T-helper 17 cell (primary cell): Measurements from ENCODE around the gene DIPK1C. TPM values are rescaled to one million over a fixed set of nuclear protein-coding genes. Genes with fewer than 3 reads are reported as not detected.

ENCODE experiments used
- ATAC-seq: fragments of 150-1000 bp; cut with Tn5 transposase; 2 replicates; pipeline ENCODE4 v1.10.0; 2021; ENCODE audit warnings: mild to moderate bottlenecking, moderate library complexity
- DNase-seq, 3 donors: peaks; one replicate each; pipeline versions ENCODE4 v3.0.0 to v3.0.0-alpha.2; 2020 to 2021
- H3K9me3 ChIP-seq: one replicate; pipeline ENCODE4 v1.7.0; 2013; ENCODE audit warnings: low read length, mild to moderate bottlenecking; ENCODE audit not compliant: control insufficient read depth, poor library complexity, severe bottlenecking
- H3K27ac Mint-ChIP-seq: one replicate; pipeline ENCODE4 v1.8.0; 2022; ENCODE audit warnings: mild to moderate bottlenecking, moderate library complexity, mixed read lengths
- H3K27me3 Mint-ChIP-seq: one replicate; pipeline ENCODE4 v1.8.0; 2022; ENCODE audit warnings: mixed read lengths
- H3K36me3 Mint-ChIP-seq: one replicate; pipeline ENCODE4 v1.8.0; 2022; ENCODE audit warnings: low read depth, mixed read lengths
- H3K4me1 Mint-ChIP-seq: one replicate; pipeline ENCODE4 v1.8.0; 2022; ENCODE audit warnings: mild to moderate bottlenecking, mixed read lengths
- H3K4me3 Mint-ChIP-seq: one replicate; pipeline ENCODE4 v1.8.0; 2022; ENCODE audit warnings: mild to moderate bottlenecking, moderate library complexity, mixed read lengths
- total RNA-seq, 4 donors: library from RNA in 2 of 4; stranded (reverse) in 2 of 4; gene quantifications; one replicate each; pipeline ENCODE4 v1.2.3 and lab custom pipeline; 2022 to 2026

Gene DIPK1C
- total RNA-seq, 2 donors from 2014 or later: not detected

- no peaks in the 10 kb centered on the region for H3K9me3 ChIP-seq
- Mint-ChIP-seq H3K27ac (no peak overlapping the region), H3K27me3 (peaks cover 54% of the 10 kb centered on the region), H3K4me3 (peak overlapping the region; percentile 52), H3K36me3 (no peaks in the 10 kb centered on the region), H3K4me1 (no peaks in the 10 kb centered on the region)
- no peak for DNase-seq
- no peak for ATAC-seq
Measured at GRCh38 chr18:74455386-74455785, 1.7 kb downstream of the DIPK1C start.

DNA sequence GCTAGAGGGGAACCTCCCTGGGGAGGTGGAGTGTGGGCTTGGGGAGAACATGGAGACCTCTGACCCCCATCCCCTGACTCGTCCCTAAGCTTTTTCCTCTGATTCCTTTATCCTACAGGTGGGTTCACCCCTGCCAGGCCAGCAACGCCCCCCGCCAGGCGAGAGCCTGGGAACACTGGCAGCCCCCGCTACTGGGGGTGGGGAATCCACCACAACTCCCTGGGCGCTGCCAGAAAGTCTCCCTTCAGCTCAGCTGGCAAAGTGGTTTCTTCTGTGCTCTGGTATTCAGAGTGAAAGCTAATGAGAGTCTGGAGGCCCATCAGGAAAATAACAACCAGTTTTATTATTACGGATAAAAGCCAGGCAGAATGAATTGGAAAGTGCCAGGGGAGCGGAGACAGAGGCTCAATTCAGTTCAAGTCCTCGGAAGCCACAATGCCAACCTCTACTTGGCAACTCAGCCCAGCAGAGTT lies 2.8 kb downstream of the DIPK1C start:
- H3K9me3 ChIP-seq: no peaks in the 10 kb centered on the region
- Mint-ChIP-seq H3K4me3 (no peak overlapping the region), H3K27me3 (peaks cover 43% of the 10 kb centered on the region), H3K27ac (no peak overlapping the region), H3K4me1 (no peaks in the 10 kb centered on the region), H3K36me3 (no peaks in the 10 kb centered on the region)
- DNase-seq (no peak), ATAC-seq (no peak)

DNA sequence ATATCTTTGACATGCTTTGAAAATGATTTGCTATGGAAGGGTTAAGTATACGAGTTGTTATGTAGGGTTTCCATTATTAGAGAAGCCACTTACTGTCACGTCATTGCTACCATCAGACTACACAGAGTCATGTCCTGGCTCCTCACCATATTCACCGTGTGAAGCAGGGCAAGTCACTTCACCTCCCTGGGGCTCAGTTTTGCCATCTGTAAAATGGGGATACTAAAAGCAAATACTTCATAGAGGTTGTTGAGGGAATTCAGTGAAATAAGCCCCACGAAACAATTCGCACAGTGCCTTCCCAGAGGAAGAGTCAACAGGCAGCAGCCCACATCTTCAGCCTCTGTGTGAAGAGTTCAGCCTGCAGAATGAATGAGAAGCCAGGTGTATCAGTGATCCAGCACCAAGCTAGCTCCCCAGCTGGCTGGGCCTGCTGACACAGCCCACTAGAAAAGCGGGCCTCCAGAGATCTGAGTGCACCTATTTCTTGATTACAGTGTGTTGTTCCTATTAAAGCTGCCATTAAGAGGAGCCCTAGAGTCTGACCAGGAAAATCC lies 3.4 kb downstream of the DIPK1C start:
- peaks cover 42% of the 10 kb centered on the region for H3K27me3 Mint-ChIP-seq
- H3K27ac Mint-ChIP-seq: no peak overlapping the region
- DNase-seq: no peak
- H3K36me3 Mint-ChIP-seq: no peaks in the 10 kb centered on the region
- no peaks in the 10 kb centered on the region for H3K9me3 ChIP-seq
- H3K4me1 Mint-ChIP-seq: no peaks in the 10 kb centered on the region
- ATAC-seq: no peak
- no peak overlapping the region for H3K4me3 Mint-ChIP-seq

DNA sequence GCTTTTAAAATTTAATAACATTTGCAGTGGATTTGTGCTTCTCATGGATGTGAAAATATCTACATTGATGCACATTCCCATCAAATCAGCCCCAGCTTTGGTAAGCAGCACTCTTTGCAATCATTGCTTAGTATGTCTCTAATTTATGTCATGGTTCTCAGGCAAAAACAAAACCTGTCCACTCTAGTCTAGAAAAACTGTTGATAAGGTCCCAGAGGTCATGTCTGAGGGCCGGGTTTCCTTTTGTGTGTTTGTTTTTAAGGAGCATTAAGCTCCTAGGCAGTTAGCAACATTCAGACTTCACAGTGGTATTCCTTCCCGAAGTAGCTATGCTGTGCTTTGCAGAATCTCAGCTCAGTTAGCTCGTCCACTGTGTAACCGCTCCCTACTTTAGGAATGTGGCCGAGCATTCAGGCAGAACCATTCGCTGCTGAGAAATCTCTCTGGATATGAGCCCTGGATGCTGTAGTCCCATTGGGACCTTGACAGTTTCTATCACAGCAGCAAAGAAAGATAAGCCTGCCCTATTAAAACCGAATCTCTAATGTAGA lies 4.0 kb downstream of the DIPK1C start:
- ATAC-seq: no peak
- no peaks in the 10 kb centered on the region for H3K9me3 ChIP-seq
- H3K27ac Mint-ChIP-seq: no peak overlapping the region
- no peak overlapping the region for H3K4me3 Mint-ChIP-seq
- no peaks in the 10 kb centered on the region for H3K36me3 Mint-ChIP-seq
- H3K4me1 Mint-ChIP-seq: no peaks in the 10 kb centered on the region
- DNase-seq: no peak
- peaks cover 42% of the 10 kb centered on the region for H3K27me3 Mint-ChIP-seq

DNA sequence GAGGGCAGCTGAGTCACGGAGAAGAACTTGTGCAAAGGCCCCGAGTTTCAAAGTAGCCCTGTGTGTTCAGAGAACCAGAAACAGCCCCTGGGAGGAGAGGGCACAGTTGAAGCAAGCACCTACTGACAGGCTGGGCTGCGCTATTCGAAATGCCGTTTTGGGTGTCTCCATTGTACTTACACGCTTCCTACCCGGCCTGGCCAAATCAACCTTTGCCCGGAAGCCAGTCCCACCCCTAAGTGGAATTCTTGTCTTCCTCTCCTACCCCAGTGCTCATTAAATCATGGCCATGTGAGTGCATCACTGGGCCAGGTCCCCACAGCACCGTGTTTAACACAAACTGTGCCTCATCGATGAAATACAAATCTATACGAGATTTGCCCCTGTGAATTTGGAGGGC lies 6.0 kb downstream of the DIPK1C start:
- DNase-seq (no peak), ATAC-seq (no peak)
- no peaks in the 10 kb centered on the region for H3K9me3 ChIP-seq
- H3K27me3 Mint-ChIP-seq: peaks cover 41% of the 10 kb centered on the region
- H3K4me1 Mint-ChIP-seq: no peaks in the 10 kb centered on the region
- H3K27ac Mint-ChIP-seq: no peak overlapping the region
- H3K36me3 Mint-ChIP-seq: no peaks in the 10 kb centered on the region
- no peak overlapping the region for H3K4me3 Mint-ChIP-seq

- Mint-ChIP-seq H3K27ac (no peak overlapping the region), H3K4me3 (no peak overlapping the region)
Measured at GRCh38 chr18:74450626-74451025, 6.5 kb downstream of the DIPK1C start.

DNA sequence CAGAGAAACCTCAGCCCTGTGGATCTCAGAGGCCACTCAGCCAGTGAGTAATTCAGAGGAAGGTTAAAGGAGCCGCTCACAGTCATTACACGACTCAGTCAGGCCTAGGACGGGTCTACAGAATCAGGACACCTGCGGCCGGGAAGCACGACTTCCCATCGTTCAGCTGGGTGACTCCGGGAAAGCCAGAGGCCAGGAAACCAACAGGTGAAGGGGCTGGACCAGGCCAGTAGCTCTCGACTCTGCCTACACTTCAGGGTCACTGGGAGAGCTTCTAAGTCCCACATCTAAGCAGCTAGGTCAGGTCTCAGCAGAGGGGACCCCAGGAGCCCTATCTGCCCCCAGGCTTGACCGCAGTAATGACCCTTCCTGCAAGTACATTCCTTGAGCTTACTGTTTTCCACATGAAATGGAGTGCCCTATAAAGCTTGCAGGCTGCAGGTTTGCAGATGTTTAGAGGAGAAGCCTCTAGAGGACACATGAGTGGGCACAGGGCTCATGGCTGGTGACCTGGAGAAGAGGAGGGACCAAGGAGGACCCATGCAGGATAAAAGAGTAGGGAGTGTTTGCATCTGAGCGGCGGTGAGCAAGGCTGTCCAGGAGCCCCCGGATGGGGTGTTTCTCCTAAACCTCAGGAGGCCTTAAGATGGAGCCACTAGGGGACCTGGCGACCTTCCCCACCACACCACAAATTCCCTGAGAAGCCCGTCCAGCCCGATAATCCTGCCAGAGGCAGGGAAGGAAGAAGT lies 9.5 kb downstream of the DIPK1C start:
- no peak overlapping the region for H3K4me3 Mint-ChIP-seq
- H3K36me3 Mint-ChIP-seq: no peaks in the 10 kb centered on the region
- H3K27ac Mint-ChIP-seq: no peak overlapping the region
- peaks cover 52% of the 10 kb centered on the region for H3K27me3 Mint-ChIP-seq
- DNase-seq: no peak
- no peaks in the 10 kb centered on the region for H3K9me3 ChIP-seq
- H3K4me1 Mint-ChIP-seq: peaks cover 2% of the 10 kb centered on the region
- no peak for ATAC-seq

More at GRCh38 chr18:74450626-74451025, 6.5 kb downstream of the DIPK1C start:
- H3K4me1 Mint-ChIP-seq: peaks cover 2% of the 10 kb centered on the region
- H3K36me3 Mint-ChIP-seq: no peaks in the 10 kb centered on the region
- DNase-seq: no peak
- no peak for ATAC-seq
- no peaks in the 10 kb centered on the region for H3K9me3 ChIP-seq
- H3K27me3 Mint-ChIP-seq: peaks cover 46% of the 10 kb centered on the region

GRCh38 chr18:74446631-74447403 lies 10.3 kb downstream of the DIPK1C start:
- H3K9me3 ChIP-seq: no peaks in the 10 kb centered on the region
- ATAC-seq (no peak), DNase-seq (no peak)
- H3K36me3 Mint-ChIP-seq: no peaks in the 10 kb centered on the region
- H3K4me1 Mint-ChIP-seq: peaks cover 2% of the 10 kb centered on the region
- no peak overlapping the region for H3K27ac Mint-ChIP-seq
- no peak overlapping the region for H3K4me3 Mint-ChIP-seq
- peaks cover 52% of the 10 kb centered on the region for H3K27me3 Mint-ChIP-seq

- no peak overlapping the region for H3K4me3 Mint-ChIP-seq
- no peaks in the 10 kb centered on the region for H3K36me3 Mint-ChIP-seq
- peaks cover 52% of the 10 kb centered on the region for H3K27me3 Mint-ChIP-seq
- peaks cover 2% of the 10 kb centered on the region for H3K4me1 Mint-ChIP-seq
- H3K9me3 ChIP-seq: no peaks in the 10 kb centered on the region
- ATAC-seq (no peak), DNase-seq (no peak)
- H3K27ac Mint-ChIP-seq: no peak overlapping the region
Measured at GRCh38 chr18:74446178-74446577, 10.9 kb downstream of the DIPK1C start.

DNA sequence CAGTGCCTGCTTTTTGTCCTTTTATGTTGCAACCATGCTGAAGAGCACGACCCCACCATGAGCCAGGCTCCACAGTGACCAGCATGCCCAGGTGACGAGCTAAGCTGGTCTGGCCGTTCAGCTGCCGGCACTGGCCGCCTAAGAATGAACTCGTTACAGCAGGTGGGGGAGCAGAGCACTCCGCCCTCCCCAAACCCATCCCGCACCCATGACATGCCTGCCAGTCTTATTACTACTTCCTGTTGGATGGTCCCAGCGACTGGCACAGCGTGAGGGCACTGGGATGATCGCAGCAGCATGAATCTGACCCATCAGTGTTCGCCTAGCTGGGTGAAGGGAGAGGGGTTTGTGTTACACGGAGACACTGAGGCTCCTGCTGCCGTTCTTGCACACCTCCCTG lies 11.5 kb downstream of the DIPK1C start:
- Mint-ChIP-seq H3K27ac (no peak overlapping the region), H3K27me3 (peaks cover 47% of the 10 kb centered on the region)

DNA sequence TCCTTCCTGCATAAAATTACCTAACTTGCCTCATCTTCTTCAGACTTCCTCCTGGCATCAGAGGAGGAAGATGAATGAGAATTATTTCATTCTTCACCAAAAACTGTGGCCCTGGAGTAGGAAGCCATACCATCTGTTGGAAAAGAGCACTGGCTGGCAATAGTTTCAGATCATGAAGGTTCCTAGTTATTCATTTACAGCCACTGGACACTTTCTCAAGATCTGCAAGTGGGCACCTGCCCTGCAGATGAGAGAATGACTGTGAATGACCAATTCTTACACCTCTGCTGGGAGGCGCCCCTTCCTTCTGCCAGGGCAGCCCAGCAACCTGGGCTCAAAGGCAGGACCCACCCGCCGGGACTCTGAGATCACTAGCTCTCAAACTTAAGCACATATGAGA lies 13.0 kb downstream of the DIPK1C start:
- Mint-ChIP-seq H3K4me1 (peaks cover 2% of the 10 kb centered on the region), H3K27ac (no peak overlapping the region), H3K4me3 (no peak overlapping the region), H3K36me3 (no peaks in the 10 kb centered on the region), H3K27me3 (peaks cover 45% of the 10 kb centered on the region)
- DNase-seq (no peak), ATAC-seq (no peak)
- no peaks in the 10 kb centered on the region for H3K9me3 ChIP-seq

More for the DNA sequence above, 11.5 kb downstream of the DIPK1C start:
- ATAC-seq (no peak), DNase-seq (no peak)
- H3K9me3 ChIP-seq: no peaks in the 10 kb centered on the region
- Mint-ChIP-seq H3K4me1 (peaks cover 2% of the 10 kb centered on the region), H3K4me3 (no peak overlapping the region), H3K36me3 (no peaks in the 10 kb centered on the region)

DNA sequence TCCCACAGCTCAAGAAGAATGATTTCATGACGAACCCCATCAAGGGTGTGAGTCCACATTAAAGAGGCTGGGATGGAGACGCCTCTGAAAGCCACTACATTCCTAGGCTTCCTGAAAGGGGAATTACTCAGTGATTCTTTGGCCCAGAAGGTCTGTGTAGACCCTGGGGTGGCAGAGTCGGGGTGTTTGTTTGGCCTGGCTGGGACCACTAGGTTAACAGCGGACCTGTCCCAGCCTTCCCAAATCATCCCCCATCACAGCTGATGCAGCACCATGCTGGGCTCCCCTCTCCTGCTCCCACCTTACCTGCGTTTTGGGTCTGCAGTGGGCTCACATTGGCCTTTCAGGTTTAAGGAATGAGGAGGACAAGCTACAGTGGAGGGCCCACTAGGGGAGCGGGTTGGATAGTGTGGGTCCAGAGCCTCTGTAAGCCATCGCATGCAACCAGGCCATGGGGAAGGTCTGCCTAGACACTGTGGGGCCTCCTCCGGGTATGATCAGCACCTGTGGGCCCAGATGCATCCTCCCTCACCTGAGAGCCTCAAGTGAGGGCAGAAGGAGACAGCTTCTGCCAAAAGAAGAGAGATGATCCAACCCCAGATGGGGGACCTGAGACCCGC lies 16.2 kb downstream of the DIPK1C start:
- no peaks in the 10 kb centered on the region for H3K36me3 Mint-ChIP-seq
- H3K27ac Mint-ChIP-seq: no peak overlapping the region
- H3K27me3 Mint-ChIP-seq: peaks cover 29% of the 10 kb centered on the region
- ATAC-seq (no peak), DNase-seq (no peak)
- H3K4me3 Mint-ChIP-seq: no peak overlapping the region
- peaks cover 2% of the 10 kb centered on the region for H3K4me1 Mint-ChIP-seq
- no peaks in the 10 kb centered on the region for H3K9me3 ChIP-seq

DNA sequence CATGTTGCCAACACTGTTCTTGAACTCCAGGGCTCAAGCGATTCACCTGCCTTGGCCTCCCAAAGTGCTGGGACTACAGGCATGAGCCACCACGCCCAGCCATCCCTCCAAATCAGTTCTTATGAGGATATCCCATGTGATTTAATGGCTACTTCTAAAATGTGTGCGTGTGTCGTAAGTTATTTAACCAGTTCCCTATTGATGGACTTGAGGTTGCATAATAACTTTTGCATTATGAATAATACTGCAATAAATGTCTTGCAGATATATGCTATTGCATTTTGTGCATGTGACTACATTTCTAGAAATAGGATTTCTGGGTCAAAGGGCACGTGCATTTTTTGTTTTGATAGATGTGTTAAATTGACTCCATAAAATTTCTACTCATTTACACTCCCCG lies 19.0 kb downstream of the DIPK1C start:
- no peak for ATAC-seq
- H3K27ac Mint-ChIP-seq: no peak overlapping the region

More for the DNA sequence above, 19.0 kb downstream of the DIPK1C start:
- no peaks in the 10 kb centered on the region for H3K9me3 ChIP-seq
- Mint-ChIP-seq H3K4me1 (peaks cover 3% of the 10 kb centered on the region), H3K4me3 (no peak overlapping the region), H3K27me3 (peaks cover 17% of the 10 kb centered on the region), H3K36me3 (no peaks in the 10 kb centered on the region)
- no peak for DNase-seq
